A172 (cell line): ENCODE results near the gene CABP4. TPM values are rescaled to one million over a fixed set of nuclear protein-coding genes. Genes with fewer than 3 reads are reported as not detected.

ENCODE experiments used
- DNase-seq: peaks from one replicate; pipeline ENCODE4 v3.0.0-alpha.2; 2015; ENCODE audit warnings: low spot score
- total RNA-seq: library from RNA; depleted of rRNA; stranded (reverse); fragments of >200 nt; shearing (Covaris generic); gene quantifications from 2 replicates; pipeline ENCODE4 v1.2.3, GENCODE V29; 2014

Gene CABP4
- total RNA-seq, 1 experiment from 2014 or later = not detected

DNA sequence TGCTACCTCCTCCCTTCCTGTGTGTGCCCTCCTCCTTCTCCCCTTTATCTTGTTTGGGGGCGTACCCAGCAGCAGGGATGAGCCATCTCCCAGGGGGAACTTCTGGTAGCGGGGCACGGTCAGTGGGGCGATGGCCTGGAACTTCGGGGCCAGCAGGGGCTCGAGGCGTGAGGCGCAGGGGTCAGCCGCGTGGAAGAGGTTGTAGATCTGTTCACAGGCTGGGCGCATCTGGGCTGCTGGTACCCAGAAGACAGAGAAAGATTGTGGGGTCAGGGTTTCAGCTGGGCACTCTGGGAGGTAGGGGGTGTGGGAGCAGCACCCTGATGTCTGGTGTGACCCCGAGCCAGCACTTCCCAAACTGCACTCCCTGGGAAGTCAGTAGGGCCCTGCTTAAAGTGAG lies 41.0 kb downstream of the CABP4 start:
- no peak for DNase-seq

DNA sequence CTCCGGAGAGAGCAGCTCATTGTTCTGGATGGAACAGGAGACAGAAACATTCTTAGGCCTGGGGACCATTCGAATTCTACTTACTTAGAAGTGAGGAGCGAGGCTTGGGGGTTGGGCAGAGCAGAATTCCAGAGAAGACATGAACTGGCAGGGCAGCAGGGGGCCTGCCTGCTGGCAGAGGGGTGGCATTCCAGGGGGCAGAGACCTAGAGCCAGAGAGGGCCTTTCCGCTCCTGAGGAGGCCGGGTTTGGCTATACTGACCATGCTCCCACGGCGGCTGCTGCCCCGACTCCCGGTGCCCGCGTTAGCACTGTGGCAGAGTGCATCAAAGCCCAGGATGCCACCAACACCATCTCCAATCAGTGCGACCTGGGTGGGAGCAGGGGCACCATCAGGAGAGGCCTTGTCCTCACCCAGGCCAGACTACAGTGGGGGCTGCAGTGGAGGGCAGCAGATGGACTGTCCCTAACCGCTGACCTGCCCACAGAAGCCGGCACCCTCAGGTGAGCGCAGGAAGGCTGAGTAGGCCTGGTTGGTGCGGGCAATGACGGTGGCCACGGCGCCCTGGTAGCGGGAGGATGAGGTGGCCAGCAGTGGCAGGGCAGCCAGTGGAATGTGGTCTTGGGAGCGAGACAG lies 42.6 kb downstream of the CABP4 start:
- DNase-seq = no peak

DNA sequence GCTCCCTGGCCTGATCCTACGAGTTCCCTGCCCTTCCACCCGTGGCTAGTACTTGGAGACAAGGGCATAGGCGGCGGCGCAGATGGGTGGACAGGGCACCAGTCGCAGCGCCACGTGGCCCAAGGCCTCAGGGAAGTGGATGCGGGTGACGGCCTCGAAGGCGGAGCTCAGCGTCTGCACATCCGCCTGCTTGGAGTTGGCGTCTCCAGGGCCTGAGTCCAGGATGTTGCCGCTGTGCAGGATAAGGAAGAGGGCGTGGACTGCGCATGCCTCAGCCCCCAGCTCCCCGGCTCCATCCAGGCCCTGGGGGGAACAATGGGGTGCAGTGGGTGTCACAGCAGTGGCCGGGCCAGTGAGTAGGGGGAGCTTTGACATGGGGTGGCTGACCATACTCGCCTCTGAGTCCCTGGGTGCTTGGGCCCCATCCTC lies 43.4 kb downstream of the CABP4 start:
- no peak for DNase-seq

DNA sequence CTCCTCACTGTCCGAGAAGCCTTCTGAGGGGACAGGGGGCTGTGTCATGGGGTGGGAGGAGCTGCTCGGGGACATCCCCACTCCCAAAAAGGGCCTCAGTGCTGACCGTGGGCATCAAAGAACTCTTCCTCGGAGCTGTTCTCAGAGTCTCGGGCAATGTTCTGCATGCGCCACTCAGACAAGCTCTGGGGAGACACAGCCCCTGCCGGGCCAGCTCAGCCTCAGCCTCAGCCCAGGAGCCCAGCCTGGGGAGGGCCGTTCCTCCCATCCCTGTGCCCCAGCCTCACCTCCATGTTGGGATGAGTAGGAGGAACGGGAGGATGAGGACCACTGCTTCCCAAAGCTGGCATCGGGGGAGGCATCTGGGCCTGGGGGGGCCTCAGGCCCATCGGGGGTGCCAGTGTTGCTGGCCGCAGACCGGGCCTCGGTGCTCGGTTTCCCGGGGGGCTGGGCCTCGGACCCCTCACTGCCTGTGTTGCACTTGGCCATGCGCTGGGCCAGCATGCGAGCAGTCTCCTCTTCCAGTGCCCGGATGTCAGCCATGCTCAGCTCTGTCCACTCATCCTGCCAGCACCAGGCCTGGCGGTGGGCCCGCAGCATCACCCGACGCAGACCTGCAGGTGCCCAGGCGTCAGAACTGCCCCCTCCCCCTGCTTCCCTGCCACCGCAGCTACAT lies 44.8 kb downstream of the CABP4 start:
- no peak for DNase-seq

DNA sequence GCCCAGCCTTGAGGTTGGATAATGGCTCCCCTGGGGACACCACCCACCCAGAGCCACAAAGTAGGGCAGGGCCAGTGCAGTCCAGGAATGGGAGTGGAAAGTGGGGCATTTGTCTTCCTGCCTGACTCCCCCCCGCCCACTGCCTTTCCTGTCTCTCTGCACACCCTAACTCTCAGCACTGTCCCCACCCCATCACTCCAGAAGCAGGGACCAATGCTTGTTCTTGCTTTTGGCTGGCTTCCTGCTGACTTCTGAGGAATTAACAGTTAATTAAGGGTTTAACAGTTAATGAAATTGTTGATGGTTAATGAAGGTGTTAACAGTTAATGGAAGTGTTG lies 45.3 kb downstream of the CABP4 start:
- DNase-seq = no peak

DNA sequence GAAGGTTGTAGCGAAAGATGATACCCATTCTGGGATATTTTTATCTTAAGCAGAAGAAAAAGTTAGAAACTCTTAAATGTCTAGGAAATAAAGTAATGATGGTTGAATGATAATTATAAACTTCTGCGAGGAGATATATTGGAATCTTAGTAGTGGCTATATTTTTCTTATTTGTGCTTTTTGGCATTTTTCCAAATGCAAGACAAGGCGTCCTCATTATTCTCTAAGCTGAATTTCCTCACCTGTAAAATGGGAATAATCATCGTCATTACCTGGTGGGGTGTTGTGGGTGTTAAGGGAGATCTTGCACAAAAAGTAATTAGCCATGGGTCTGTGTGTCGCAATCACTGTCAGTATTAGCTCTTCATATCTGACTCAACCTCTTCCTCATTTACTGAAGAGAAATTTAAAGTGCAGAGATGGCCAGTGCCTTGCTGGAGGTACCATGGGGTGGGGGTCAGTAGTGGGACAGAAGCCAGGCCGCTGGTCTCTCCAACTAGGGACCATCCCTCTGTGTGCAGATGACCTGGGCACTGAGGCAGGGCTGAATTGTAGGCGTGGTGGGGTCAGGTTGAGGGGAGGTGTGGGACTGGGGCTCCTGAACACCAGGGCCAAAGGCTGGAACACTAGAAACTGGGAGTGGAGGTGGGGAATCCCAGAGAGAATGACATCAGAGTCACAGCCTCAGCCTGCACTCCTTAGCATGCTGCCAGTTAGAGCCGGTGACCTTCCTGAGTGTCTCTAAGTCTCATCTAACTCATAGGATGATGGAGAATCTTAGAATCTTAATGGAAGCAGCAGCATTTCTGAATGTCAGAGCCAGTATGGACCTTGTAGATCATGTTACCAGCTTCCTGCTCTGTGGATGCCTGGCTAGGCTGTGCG lies 45.9 kb downstream of the CABP4 start:
- no peak for DNase-seq

DNA sequence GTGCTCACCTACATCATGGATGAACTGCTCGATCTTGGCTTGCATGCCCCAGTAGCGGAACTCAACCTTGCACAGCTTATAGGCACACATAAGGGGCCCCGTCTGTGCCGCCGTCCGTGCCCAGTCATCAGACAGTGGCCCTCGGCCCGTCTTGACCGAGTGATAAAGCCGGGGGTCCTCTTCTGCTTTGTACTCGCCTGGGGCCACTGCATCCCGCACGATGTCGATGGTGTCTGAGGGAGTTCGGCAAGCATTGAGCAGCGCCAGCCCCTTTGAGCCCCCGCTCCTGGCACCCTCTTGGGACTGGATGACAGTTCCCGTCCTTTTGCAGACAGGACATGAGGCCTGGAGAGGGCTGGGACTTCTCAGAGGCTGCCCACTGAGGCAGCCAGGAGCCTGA lies 46.7 kb downstream of the CABP4 start:
- DNase-seq = no peak

DNA sequence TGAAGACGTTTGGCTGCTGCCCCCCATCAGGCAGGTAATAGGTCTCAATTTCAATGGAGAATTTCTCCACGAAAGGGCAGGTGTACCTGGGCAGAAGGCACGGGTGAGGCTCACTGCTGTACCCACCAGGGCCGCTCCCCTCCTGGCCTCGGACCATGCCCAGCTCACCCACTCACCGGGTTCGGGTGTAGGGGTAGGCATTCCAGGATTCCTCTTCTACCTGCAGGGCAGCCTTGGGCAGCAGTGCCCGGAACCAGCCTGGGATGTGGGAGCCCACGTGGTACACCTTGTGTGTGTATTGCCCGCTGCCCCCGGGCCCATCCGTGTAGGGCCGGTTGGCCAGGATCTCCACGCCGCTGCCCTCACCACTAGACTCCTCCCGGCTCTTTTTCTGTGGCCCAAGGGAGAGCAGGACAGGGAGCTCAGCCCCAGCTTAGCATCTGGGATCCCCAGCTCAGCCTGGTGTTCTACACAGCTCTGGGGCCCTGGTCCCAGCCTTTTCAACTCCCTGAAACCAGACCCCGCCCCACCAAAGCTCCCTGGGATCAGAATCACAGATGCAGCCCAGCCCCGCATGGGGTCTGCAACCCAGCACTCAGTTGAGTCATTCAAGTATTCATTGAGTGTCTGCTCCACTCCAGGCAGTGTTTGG lies 47.3 kb downstream of the CABP4 start:
- no peak for DNase-seq

DNA sequence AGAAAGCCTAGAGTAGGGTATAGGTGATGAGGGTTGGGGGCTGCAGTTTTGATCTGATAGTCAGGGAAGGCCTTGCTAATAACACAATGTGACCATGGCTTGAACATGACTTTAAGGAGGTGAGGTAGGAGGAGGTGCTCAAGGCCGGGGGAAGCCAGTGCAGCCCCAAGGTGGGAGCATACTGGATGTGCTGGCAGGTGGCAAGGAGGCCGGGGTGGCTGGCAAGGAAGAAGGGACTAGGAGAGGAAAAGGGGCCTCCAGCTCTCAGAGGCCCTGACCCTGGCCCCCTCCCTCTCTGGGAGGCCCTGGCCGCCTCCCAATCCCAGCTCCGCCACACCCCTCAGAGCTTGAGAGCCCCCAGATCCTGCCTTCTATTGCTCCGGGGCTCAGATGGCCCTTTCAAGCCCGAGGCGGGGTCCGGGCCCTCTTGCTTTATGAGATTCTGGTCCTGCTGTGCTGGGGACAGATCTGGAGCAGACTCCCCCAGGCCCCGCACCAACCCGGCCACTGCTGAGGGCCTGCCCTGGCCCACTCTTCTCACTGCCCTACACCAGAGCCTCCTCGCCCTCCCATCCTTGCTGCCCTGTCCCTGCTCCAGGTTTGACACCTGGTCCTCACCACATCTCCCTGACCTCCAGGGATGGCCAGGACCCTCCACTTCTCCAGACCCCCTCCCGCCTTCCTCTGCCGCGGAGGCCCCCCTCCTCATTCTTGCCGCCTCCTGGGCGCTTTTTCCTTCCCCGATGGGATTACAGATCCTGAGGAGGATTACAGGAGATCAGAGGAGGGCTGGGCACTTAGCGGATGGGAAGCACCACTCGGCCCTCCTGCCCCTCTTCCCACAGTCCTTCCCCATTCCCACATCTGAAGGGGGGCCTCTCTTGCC lies 48.2 kb downstream of the CABP4 start:
- no peak for DNase-seq

DNA sequence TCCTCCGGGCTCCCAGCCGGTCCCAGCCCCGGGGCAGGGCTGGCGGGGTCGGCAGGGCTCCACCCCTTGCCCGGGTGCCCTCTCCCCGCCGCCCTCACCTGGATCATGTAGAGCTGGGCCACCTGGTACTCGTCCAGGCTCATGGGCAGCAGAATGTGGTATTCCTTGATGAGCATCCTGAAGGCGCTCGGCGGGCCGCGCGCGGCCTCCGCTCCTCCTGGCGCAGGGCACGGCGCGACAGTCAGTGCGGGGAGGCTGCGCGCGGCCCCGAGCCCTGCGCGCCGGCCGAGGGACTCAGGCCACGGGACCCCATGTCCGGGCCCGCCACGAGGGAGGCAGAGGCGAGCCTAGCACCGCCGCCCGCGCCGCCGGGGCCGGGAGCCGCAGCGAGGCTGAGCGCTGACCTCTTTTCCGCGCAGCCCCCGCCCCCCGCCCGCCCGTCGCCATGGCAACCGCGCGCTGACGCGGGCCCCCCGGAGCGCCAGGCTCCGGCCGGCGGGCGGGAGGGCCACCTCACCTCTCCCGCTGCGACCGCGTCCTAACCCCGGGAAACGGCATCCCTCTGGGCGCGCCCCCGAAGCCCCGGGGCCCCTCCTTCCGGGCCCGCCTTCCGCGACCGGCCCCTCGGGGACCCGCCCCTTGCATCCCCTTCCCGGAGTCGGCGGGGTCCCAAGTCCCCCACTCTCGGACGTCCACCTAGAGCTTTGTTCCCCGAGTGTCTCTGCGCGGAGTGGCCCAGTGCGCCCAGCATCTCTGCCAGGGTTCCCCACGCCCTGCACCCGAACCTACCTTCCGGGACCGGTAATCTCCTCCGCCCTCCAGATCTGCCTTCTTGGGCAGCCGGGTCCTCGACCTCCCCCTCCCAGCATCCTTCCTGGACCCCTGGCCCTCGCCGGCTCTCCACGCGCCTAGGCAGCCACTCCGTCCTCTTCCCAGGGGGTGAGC lies 49.1 kb downstream of the CABP4 start:
- peak; percentile 19 for DNase-seq

DNA sequence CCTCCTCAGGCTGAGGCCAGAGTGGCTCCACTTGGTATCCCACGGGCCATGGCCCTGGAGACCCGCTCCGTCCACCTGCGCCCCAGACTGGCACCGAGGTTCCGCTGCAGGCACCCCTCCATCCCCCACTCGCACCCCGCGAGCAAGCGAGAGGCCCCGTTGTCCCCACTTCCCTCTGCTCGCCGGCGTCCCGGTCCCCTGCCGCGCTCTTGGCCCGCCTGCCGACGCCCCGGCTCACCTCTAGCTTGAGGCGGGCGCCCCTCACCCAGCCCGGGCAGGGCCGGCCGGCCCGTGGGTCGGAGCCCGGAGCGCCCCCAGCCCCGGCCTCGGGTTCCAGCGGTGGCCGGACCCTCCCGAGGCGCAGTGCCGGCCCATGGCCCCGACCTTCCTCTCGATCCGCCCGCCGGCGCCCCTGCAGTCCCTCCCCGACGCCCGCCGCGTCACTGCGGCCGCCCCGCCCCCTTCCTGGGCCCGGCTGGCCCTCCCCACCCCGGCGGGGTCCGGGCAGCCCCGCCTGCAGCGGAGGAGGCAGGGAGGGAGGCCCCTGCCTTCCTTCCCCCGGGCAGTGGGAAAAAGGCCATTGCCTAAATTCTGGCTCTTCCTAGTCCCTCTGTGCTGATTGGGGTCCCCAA lies 49.9 kb downstream of the CABP4 start, which contains the start of gene PITPNM1:
PITPNM1 (minus strand) TSS at position 414 of the 632 bp plus-strand sequence. CDS start 1,183 bp downstream, outside the sequence.
- DNase-seq = peak; percentile 27

DNA sequence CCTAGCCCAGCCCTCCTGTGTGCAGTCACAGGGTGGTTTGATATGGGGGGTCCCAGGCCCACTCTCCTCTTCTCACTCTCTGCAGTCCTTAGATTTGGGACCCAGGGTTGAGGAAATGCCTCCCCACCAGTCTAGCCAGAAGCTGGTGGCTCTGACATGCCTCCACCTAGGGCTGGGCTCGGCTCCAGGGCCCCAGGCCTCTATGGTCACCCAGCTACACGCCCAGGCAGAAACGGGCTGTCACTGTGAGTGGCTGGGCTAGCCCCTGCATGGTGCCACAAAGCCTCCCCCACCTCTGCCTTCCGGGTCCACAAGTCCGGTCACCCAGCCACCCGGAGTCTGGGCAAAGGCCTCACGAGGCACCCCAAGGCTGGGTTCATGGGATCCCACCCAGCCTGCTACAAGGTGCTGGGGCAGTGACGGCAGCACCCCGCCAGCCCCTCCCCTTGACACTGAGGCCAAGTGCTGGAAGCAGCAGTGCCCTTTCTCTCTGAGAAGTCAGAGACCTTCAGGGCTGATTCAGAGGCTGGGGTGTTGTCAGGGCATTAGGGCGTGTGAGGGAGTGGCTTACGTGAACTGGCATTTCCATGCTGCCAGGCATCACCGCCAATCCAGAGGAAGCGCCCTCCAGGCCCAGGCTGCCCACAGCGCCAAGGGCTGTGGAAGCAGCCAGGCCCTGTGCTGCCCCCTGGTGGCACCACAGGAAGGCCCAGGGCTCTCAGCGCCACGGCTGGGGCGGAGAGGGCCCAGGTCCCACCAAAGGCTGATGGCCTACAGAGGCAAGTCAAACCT lies 50.6 kb downstream of the CABP4 start:
- DNase-seq = peak; percentile 96

DNA sequence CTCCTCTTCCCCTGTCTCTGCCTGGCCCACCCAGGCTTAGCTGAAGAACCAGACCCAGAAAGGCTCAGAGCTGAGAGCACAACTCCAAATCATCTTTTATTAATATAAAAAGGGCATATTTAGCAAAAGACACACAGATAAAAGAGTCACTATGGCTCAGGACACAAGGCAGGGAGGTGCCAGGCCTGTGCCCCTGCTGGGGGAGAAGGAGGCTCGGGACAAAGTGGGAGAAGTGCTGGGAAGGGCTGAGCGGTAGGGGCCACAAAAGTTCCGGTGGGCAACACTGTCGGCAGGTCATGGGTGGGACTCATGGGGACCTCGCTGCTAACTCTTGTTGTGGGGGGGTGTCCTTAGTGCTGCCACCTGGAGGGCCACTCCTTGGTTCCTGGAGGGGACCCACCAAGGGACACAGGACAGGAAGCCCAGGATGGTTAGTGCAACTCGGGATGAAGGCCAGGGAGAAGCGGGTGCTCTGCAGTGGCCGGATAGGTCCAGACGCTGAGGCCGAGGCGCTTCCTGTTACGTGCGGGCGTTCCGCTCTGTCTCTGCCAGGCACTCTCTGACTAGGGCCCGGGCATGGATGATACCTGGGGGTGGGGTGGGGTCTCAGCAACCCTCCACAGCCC lies 51.4 kb downstream of the CABP4 start:
- DNase-seq = no peak

DNA sequence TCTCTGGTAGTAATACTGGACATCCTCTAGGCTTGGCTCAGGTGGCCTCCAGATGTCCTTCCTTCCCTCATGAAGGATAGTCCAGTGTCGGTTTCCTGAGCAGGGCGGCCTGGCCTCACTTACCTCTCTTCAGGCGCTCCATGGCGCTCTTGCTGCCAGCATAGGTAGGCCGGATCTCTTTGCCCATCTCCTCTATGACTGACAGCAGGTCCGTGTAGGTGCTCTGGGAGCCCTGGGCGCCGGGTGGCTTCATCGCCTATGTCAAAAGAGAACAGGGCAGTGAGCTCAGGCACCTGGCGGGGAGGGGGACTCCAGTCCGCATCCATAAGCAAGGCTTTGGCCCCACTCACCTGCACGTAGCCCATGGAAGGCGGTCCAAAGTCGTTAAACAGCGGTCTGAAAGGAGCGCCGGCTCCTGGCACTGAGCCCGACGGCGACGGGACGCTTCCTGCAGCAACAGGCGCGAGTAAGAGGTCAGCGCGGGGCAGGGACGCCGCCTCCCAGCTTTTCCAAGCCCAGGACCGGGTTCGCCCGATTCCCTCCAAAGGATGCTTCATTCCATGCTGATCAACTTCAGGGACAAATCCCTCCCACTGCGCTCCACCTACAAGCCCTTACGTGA lies 52.2 kb downstream of the CABP4 start:
- no peak for DNase-seq

DNA sequence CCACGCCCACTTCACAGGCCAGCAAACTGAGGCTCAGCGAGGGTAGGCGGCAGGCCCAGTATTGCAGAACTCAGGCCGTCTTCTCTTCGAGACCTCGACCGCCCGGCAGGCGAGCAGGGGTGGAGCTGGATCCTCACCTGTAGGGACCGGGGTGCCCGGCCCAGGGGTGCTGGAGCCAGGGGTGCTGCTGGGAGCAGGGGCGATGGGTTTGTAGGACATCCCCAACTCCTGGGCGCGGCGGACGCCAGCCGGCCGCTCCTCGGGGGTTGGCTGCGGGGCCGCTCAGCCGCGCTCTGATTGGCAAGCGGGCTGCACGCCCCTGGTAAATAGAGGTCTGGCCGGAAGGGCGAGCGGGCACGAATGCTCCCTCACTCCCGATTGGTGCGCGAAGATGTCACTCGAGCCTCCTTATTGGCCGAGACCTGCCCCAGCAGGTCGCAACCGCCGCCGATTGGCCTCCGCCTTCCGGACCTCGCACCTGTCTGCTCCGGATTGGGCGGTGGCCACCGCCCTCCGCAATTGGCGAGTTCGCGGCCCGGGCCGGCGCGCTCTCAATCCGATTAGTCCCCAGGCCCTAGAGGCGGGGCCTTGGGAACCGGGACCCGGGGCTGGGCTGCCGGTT lies 52.8 kb downstream of the CABP4 start, which contains the start of gene CDK2AP2:
CDK2AP2 (minus strand) TSS at position 299 of the 622 bp plus-strand sequence; CDS start at position 219, 80 bp downstream.
- peak; percentile 98 for DNase-seq

DNA sequence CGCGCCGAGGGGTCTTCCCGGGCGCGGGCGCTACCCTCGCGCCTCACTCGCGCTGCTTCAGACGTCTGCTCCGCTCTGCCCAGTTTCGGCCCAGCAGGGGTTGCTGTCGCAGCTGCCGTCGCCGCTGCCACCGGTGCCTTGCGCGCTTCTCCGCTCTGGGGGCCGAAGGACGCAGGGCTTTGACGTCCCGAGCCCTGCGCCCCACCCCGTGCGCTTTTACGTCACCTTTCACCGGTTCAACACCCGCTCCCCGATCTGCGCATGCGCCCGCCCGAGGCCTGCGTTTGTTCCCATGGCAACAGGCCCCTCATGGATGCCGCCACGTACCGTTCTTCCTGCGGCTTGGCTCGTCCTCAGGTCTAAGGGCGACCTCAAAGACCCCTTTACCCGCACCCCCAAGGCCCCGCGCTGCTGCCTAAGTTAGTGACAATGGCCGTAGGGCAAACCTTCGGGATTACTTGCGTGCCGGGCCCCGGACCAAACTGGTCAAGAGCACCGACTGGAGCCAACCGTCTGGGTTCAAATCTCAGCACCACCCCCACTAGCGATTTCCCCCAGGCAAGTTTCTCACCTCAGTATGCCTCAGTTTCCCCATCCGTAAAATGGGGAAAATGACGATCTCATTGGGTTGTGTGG lies 53.5 kb downstream of the CABP4 start:
- DNase-seq = peak; percentile 89

DNA sequence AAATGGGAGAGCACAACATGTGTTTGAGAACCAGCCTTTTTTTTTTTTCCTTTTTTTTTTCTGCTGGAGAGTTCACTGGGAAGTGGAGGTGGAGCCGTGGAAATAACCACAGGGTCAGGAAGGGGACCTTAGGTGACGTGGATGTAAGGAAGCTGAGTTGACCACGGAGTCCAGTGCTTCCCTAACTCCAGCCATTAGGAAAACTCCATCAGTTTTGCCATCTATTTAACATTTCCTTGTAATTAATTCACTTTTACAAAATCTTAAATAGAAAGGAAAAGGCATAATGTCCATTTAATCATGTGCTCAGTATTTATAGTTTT lies 54.8 kb downstream of the CABP4 start:
- no peak for DNase-seq
